ENCODE results near the gene XYLT2. TPM values are rescaled to one million over a fixed set of nuclear protein-coding genes. Genes with fewer than 3 reads are reported as not detected.

Gene XYLT2
- total and polyA plus RNA-seq, 2 of the 13 experiments (the other 11 are each of a cell fraction or from before 2014, with no cell fraction given), result 17.0 to 22.1 TPM

DNA sequence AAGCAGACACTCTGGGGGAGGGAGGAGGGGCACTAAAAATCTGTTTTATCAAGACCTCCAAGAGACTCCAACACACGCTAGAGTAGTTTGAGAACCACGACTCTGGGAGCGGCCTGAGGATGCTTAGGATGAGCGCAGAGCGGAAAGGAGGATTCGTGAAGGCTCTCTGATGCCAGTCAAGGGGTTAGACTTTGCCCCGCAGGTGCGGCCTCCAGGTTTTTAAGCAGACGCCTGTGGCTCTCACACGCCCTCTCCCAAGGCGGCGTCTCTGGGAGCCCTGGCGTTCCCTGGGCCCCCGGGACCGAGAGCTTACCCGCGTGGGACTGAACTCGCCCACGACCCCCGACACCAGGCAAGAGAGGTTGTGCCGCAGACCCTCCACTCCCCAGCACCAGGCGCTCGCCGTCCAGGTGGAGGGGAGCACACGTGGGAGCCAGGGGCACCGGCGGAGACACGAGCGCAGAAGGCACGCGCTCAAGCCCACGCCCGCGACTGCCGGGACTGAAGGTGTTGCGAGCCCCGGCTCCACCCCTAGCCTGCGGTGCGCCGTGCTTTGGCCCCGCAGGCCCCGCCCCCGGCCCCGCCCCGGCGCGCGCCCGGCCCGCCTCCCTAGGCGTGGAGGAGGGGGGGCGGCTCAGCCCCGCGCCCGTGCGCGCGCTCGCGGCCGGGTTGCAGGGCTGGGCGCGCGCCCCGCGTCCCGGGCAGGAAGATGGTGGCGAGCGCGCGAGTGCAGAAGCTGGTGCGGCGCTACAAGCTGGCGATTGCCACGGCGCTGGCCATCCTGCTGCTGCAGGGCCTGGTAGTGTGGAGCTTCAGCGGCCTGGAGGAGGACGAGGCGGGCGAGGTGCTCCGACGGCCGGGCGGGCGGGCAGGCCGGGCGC, at the start of gene XYLT2 (continued):
- TF ChIP-seq, protein P1, sequence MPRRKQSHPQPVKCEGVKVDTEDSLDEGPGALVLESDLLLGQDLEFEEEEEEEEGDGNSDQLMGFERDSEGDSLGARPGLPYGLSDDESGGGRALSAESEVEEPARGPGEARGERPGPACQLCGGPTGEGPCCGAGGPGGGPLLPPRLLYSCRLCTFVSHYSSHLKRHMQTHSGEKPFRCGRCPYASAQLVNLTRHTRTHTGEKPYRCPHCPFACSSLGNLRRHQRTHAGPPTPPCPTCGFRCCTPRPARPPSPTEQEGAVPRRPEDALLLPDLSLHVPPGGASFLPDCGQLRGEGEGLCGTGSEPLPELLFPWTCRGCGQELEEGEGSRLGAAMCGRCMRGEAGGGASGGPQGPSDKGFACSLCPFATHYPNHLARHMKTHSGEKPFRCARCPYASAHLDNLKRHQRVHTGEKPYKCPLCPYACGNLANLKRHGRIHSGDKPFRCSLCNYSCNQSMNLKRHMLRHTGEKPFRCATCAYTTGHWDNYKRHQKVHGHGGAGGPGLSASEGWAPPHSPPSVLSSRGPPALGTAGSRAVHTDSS (CRISPR knock-in tag; conservative IDR thresholded peaks at IDR 0.05), result no peak
- TF ChIP-seq EHMT2 (IDR thresholded peaks at IDR 0.05; ENCODE audit: borderline replicate concordance, low read depth, low read length) (no peak), ZNF570 (CRISPR knock-in tag; IDR thresholded peaks at IDR 0.05; ENCODE audit: borderline replicate concordance) (0 out of 2 replicates have a peak, but pooled peaks have one; percentile 7), CAMTA2 (CRISPR knock-in tag; IDR thresholded peaks at IDR 0.05; ENCODE audit: borderline replicate concordance) (no peak), KLF16 (CRISPR knock-in tag; IDR thresholded peaks at IDR 0.05) (peak in 1 of 2 experiments; percentile 71; a peak in 2 of 4 replicates), ZNF792 (CRISPR knock-in tag; IDR thresholded peaks at IDR 0.05) (no peak; the same call in 1 of the 2 replicates), ZNF83 (CRISPR knock-in tag; IDR thresholded peaks at IDR 0.05; ENCODE audit: borderline replicate concordance) (0 out of 2 replicates have a peak, but pooled peaks have one; percentile 5), ZNF367 (CRISPR knock-in tag; IDR thresholded peaks at IDR 0.05; ENCODE audit: borderline replicate concordance) (no peak), ZNF776 (CRISPR knock-in tag; IDR thresholded peaks at IDR 0.05) (peak; percentile 83; the same call in 1 of the 2 replicates), HDAC6 (IDR thresholded peaks at IDR 0.05; ENCODE audit: low read depth, low read length) (no peak), SNAPC4 (CRISPR knock-in tag; IDR thresholded peaks at IDR 0.05) (no peak), TOE1 (CRISPR knock-in tag; IDR thresholded peaks at IDR 0.05) (no peak), ISX (CRISPR knock-in tag; conservative IDR thresholded peaks at IDR 0.05) (peak; percentile 69; the same call in 1 of the 2 replicates)
- TF ChIP-seq, protein P2, sequence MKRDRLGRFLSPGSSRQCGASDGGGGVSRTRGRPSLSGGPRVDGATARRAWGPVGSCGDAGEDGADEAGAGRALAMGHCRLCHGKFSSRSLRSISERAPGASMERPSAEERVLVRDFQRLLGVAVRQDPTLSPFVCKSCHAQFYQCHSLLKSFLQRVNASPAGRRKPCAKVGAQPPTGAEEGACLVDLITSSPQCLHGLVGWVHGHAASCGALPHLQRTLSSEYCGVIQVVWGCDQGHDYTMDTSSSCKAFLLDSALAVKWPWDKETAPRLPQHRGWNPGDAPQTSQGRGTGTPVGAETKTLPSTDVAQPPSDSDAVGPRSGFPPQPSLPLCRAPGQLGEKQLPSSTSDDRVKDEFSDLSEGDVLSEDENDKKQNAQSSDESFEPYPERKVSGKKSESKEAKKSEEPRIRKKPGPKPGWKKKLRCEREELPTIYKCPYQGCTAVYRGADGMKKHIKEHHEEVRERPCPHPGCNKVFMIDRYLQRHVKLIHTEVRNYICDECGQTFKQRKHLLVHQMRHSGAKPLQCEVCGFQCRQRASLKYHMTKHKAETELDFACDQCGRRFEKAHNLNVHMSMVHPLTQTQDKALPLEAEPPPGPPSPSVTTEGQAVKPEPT (CRISPR knock-in tag; IDR thresholded peaks at IDR 0.05; ENCODE audit: low read depth), result no peak
- TF ChIP-seq, protein P3, sequence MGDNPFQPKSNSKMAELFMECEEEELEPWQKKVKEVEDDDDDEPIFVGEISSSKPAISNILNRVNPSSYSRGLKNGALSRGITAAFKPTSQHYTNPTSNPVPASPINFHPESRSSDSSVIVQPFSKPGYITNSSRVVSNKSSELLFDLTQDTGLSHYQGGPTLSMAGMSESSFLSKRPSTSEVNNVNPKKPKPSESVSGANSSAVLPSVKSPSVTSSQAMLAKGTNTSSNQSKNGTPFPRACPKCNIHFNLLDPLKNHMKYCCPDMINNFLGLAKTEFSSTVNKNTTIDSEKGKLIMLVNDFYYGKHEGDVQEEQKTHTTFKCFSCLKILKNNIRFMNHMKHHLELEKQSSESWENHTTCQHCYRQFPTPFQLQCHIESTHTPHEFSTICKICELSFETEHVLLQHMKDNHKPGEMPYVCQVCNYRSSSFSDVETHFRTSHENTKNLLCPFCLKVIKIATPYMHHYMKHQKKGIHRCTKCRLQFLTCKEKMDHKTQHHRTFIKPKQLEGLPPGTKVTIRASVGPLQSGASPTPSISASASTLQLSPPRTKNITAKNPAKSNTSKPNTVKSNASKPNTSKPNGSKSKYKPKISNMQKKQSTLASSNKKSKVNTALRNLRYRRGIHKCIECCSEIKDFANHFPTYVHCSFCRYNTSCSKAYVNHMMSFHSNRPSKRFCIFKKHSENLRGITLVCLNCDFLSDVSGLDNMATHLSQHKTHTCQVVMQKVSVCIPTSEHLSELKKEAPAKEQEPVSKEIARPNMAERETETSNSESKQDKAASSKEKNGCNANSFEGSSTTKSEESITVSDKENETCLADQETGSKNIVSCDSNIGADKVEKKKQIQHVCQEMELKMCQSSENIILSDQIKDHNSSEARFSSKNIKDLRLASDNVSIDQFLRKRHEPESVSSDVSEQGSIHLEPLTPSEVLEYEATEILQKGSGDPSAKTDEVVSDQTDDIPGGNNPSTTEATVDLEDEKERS (CRISPR knock-in tag; IDR thresholded peaks at IDR 0.05), result no peak
- TF ChIP-seq, protein P4, sequence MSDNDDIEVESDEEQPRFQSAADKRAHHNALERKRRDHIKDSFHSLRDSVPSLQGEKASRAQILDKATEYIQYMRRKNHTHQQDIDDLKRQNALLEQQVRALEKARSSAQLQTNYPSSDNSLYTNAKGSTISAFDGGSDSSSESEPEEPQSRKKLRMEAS (IDR thresholded peaks at IDR 0.05), result peak; percentile 78

Data from HepG2 (cell line).